PC-9 (cell line): ENCODE data around the gene EPM2AIP1. TPM values are rescaled to one million over a fixed set of nuclear protein-coding genes. Genes with fewer than 3 reads are reported as not detected.

Experiments used
- BruUV-seq: library from RNA; stranded (reverse); fragments of 400-500 nt; replicated peaks from 2 replicates; lab custom pipeline; 2021; lab: Mats Ljungman, UMichigan
- CTCF ChIA-PET: fragments of 300-600 bp; sonication (Branson Sonifier 250); formaldehyde crosslinking; loops from one replicate; lab custom pipeline; 2022; ENCODE audit warnings: antibody characterized with exemption; lab: Charles Lee
- POLR2A ChIA-PET: fragments of 300-600 bp; sonication (Branson Sonifier 250); formaldehyde crosslinking; loops from one replicate; lab custom pipeline; 2022; ENCODE audit warnings: antibody characterized with exemption; ENCODE audit not compliant: unreplicated experiment; lab: Charles Lee
- DNase-seq, 2 experiments: peaks; one replicate each; pipeline versions ENCODE4 v3.0.0 to v3.0.0-alpha.2; 2015 to 2022; ENCODE audit warnings: mixed read lengths in 1 of 2
- H2AFZ ChIP-seq: fragments of 200-600 bp; sonication (generic); 2 replicates; pipeline ENCODE4 v1.8.1; 2017; ENCODE audit warnings: antibody characterized with exemption
- H3F3A ChIP-seq: fragments of 200-600 bp; sonication (generic); 2 replicates; pipeline ENCODE4 v1.8.1; 2017; ENCODE audit warnings: antibody characterized with exemption, mild to moderate bottlenecking, low read depth; ENCODE audit not compliant: insufficient read depth
- H3K27ac ChIP-seq: fragments of 200-600 bp; sonication (generic); 2 replicates; pipeline ENCODE4 v1.6.1; 2016; ENCODE audit warnings: mixed run types
- H3K27me3 ChIP-seq: fragments of 200-600 bp; sonication (generic); 2 replicates; pipeline ENCODE4 v1.6.1; 2016; ENCODE audit warnings: low read depth, mixed run types; ENCODE audit not compliant: insufficient read depth
- H3K36me3 ChIP-seq: fragments of 200-600 bp; sonication (generic); 2 replicates; pipeline ENCODE4 v1.6.1; 2016; ENCODE audit warnings: low read depth, mixed run types
- H3K4me1 ChIP-seq: fragments of 200-600 bp; sonication (generic); replicated peaks from 2 replicates; pipeline ENCODE4 v1.6.1; 2016; ENCODE audit warnings: mixed run types; ENCODE audit not compliant: insufficient read depth
- H3K4me2 ChIP-seq: fragments of 200-600 bp; sonication (generic); 2 replicates; pipeline ENCODE4 v1.6.1; 2017; ENCODE audit warnings: mixed run types
- H3K4me3 ChIP-seq: fragments of 200-600 bp; sonication (generic); 2 replicates; pipeline ENCODE4 v1.6.1; 2016; ENCODE audit warnings: mixed run types
- H3K79me2 ChIP-seq: fragments of 200-600 bp; sonication (generic); 2 replicates; pipeline ENCODE4 v1.6.1; 2017; ENCODE audit warnings: low read depth, mixed run types
- H3K9me2 ChIP-seq: fragments of 200-600 bp; sonication (generic); 2 replicates; pipeline ENCODE4 v1.8.1; 2017; ENCODE audit warnings: mild to moderate bottlenecking; ENCODE audit not compliant: insufficient read depth
- H3K9me3 ChIP-seq: fragments of 200-600 bp; sonication (generic); 2 replicates; pipeline ENCODE4 v1.8.1; 2016; ENCODE audit warnings: low read depth; ENCODE audit not compliant: insufficient read depth
- H4K20me1 ChIP-seq: fragments of 200-600 bp; sonication (generic); 2 replicates; pipeline ENCODE4 v1.8.1; 2017; ENCODE audit not compliant: insufficient read depth
- CTCF ChIP-seq: fragments of 200-600 bp; sonication (generic); conservative IDR thresholded peaks from 2 replicates; pipeline ENCODE4 v1.6.1; 2017; ENCODE audit warnings: mixed run types, antibody characterized with exemption, mild to moderate bottlenecking, moderate library complexity
- EZH2 ChIP-seq: fragments of 200-600 bp; sonication (generic); IDR thresholded peaks from 2 replicates; pipeline ENCODE4 v1.8.0; 2017; ENCODE audit warnings: antibody characterized with exemption, low read depth
- intact Hi-C: fragments of 100-400 bp; cut with micrococcal nuclease; formaldehyde crosslinking; loops from one replicate; pipeline ENCODE4 v1.10.0; 2022; ENCODE audit not compliant: unreplicated experiment
- total RNA-seq: library from RNA; stranded (reverse); gene quantifications from 2 replicates; pipeline ENCODE4 v1.2.3, GENCODE V29; 2021

Gene EPM2AIP1
- total RNA-seq, 1 experiment from 2014 or later, result 10.5 TPM

DNA sequence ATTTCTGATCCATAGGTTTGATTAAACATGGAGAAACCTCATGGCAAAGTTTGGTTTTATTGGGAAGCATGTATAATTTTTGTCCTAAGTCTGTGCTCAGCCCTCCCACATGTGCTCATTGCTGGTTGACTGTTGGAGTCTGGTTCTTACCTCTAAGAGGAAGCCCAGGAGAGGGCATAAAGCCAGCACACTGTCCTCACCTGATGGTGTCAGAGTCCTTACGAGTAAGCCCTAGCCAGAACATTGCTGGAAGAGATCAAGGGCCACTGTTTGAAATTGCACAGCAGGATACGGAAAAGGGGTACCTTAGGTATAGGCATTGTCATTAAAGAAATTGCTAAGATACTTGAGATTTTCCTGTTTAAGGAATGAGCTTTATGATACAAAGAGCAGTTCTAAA lies 21.7 kb upstream of the EPM2AIP1 start:
- POLR2A ChIA-PET, result no interaction called here
- no TSS peak for BruUV-seq
- H3K4me2 ChIP-seq, result no peak overlapping the region

DNA sequence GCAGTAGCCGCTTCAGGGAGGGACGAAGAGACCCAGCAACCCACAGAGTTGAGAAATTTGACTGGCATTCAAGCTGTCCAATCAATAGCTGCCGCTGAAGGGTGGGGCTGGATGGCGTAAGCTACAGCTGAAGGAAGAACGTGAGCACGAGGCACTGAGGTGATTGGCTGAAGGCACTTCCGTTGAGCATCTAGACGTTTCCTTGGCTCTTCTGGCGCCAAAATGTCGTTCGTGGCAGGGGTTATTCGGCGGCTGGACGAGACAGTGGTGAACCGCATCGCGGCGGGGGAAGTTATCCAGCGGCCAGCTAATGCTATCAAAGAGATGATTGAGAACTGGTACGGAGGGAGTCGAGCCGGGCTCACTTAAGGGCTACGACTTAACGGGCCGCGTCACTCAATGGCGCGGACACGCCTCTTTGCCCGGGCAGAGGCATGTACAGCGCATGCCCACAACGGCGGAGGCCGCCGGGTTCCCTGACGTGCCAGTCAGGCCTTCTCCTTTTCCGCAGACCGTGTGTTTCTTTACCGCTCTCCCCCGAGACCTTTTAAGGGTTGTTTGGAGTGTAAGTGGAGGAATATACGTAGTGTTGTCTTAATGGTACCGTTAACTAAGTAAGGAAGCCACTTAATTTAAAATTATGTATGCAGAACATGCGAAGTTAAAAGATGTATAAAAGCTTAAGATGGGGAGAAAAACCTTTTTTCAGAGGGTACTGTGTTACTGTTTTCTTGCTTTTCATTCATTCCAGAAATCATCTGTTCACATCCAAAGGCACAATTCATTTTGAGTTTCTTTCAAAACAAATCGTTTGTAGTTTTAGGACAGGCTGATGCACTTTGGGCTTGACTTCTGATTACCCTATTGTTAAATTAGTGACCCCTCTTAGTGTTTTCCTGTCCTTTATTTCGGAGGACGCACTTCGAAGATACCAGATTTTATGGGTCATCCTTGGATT lies 674 bp upstream of the EPM2AIP1 start, which contains the start of gene MLH1:
MLH1 (plus strand) TSS at position 193 of the 958 bp plus-strand sequence; CDS start at position 223, 30 bp downstream.
- Histone ChIP-seq H3K4me1 (peaks cover 28% of the 10 kb centered on the region), H3K27me3 (no peaks in the 10 kb centered on the region), H2AFZ (peak within 1 kb of the TSS; percentile 82), H3K27ac (peak within 1 kb of the TSS; percentile 79), H4K20me1 (no peaks in the 10 kb centered on the region; the same call in none of the 2 replicates), H3K4me2 (peak within 1 kb of the TSS; percentile 94), H3K4me3 (peak within 1 kb of the TSS; percentile 83), H3K36me3 (0 out of 2 replicates have a peak, but pooled peaks cover 27% of the 10 kb centered on the region), H3F3A (no peaks in the 10 kb centered on the region; the same call in 1 of the 2 replicates), H3K9me2 (no peaks in the 10 kb centered on the region), H3K79me2 (peaks cover 48% of the 10 kb centered on the region), H3K9me3 (no peaks in the 10 kb centered on the region)
- TF ChIP-seq EZH2, result no peak
- TF ChIP-seq CTCF, result no peak
- intact Hi-C loops, result loop anchor here (1.0 to 5.0 kb wide), 3 partner anchors 190 to 1144 kb away; partner anchors contain the start of genes ACAA1 and MYD88
- ChIA-PET POLR2A (interaction anchor here (0.5 to 0.6 kb wide), 3 partner anchors 184 to 1045 kb away, joined by 3 to 5 read pairs (median 4); partner anchors contain the start of gene DLEC1), CTCF (no interaction called here)
- BruUV-seq, result TSS peak; percentile 70
- peak in 1 of 2 experiments; percentile 99 for DNase-seq

More for the DNA sequence above, 21.7 kb upstream of the EPM2AIP1 start:
- no peak overlapping the region for H2AFZ ChIP-seq
- no peaks in the 10 kb centered on the region for H3K9me3 ChIP-seq
- H3K79me2 ChIP-seq, result no peaks in the 10 kb centered on the region
- H3K27me3 ChIP-seq, result no peaks in the 10 kb centered on the region
- H3K36me3 ChIP-seq, result peaks cover 16% of the 10 kb centered on the region
- no peak overlapping the region for H3K4me3 ChIP-seq
- CTCF ChIA-PET, result no interaction called here
- no peaks in the 10 kb centered on the region for H3K9me2 ChIP-seq
- no peak overlapping the region for H3K27ac ChIP-seq
- no peak for TF ChIP-seq CTCF
- TF ChIP-seq EZH2, result no peak
- intact Hi-C loops, result no loop called here
- H3K4me1 ChIP-seq, result no peaks in the 10 kb centered on the region
- no peak for DNase-seq
- no peaks in the 10 kb centered on the region for H3F3A ChIP-seq
- no peaks in the 10 kb centered on the region for H4K20me1 ChIP-seq
